Stimulated activated CD4-positive, alpha-beta T cell treated with anti-CD3 and anti-CD28 coated beads, TNF-alpha, amount 100 ng/mL, for 24 hours (primary cell): Measurements from ENCODE around the gene STK24.
A peak's percentile ranks its signal among the peaks of the same experiment; 100 is the strongest.

Experiments
- DNase-seq, 3 experiments: peaks; one replicate each; pipeline ENCODE4 v3.0.0-alpha.2; 2020; ENCODE audit warnings: low read depth in 3 of 3

STK24 gene

DNA sequence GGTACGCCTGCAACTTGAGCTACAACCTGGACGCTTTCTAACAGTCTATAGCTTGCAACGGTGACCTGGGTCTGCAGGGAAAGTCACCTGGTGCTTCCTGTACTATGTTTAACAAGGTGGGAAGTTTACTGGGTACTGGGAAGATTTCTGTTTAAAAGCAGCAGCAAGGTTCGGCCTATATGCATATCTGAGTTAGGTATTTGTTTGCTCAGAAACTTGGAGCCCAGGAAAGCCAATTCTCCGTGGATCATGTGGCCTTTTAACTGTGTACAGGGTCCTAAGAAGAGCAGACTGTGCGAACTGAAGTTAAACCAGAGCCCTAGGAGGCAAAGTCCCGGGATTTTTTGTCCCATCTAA is 103.1 kb downstream of the STK24 start:
- DNase-seq, result no peak

DNA sequence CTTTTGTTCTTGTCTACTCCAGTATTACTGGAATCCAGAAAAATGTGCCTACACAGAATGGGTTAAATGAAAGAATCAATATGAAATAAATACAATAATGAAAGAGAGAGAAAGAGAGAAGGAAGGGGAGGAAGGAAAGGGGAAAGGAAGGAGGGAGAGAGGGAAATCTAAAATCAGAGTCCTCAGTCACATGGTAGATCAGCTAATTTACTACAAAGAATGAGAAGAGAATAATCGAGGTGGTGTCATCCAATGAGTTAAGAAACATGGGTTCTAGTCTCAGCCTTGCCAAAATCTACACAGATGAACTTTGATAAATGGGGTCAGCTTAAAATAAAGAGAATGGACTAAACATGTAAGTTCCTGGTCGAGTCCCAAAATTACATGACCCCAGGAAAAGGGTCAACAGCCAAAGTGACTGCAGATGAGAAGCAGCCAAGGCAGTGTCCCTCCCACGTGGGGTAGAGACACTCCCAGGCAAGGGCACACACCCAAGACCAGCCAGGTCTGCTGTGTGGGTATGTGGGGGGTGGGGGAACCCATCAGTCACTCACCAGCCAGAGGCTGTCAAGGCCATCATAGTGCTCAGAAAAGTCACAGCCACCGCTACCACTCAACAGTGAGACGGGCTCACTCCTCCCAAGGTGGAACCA is 103.6 kb downstream of the STK24 start:
- no peak for DNase-seq

DNA sequence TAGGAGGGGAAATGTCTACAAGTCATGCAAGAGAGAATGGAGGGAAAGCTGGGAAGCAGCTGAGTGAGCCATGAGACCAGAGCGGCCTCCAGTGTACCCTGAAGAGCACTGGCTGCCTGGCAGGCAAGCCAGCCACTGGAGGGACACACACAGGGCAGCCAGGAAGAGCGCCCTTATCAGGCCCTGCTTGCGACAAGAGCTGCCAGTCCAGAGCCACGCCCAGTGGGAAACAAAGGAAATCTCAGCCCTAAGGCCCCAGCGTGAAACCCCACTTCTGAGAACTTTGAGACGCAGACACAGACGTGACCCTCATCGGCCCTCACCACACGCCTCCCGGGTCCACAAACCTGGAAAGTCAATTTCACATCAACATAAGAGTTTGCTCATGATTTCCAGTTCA is 105.0 kb downstream of the STK24 start:
- DNase-seq, result no peak

DNA sequence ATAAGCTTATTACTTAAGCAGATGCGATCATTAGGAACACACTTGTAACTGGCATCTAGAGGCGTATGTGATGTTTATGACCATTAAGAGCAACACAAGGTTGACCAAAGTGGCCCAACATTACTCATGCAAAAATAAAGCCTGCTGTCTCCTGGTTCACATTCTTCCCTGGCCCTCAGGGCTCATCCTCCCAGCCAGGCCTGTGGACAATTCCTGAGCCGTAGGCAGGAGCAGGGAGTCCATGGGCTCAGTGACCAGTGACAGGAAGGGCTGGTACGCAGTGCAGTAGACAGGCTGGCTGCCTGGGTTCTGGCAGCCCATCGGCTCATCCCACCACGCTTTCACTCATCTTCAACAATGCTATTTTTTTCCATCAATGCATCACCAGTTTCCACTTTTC is 106.0 kb downstream of the STK24 start:
- no peak for DNase-seq

DNA sequence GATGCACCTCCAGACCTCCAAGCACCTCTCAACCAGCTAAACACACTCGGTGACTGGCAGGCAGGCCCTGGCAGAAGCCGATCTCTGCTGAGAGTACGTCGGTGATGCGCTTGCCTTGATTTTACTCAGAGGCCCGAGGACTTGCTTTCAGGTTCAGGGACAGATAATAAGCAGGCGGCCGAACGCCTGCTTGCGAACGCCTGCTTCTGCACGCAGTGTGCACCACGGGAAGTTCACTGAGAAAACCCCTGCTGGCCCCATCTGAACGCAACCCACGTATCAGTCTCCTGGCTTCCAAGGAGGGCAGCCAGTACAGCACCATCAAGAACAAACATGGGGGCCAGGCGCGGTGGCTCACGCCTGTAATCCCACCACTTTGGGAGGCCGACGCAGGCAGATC is 108.0 kb downstream of the STK24 start:
- no peak for DNase-seq

DNA sequence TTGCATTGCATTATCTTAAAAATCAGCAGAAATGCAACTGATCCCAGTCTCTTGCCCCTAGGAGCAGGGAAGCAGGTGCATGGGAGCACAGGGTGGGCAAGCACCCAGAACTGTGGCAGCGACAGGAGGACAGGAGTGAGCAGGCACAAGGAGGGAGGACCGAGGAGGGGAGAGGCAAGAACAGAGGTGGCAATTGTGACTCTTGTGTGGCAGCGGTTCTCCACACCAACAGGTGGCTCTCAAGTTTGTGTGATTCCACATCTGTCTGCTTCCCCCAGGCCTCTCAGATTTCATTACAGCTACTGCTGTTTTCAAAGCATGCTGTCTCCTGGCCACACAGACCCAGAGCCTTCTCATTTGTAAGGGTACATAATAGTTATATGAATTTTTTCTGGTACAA is 108.5 kb downstream of the STK24 start:
- DNase-seq, result no peak

DNA sequence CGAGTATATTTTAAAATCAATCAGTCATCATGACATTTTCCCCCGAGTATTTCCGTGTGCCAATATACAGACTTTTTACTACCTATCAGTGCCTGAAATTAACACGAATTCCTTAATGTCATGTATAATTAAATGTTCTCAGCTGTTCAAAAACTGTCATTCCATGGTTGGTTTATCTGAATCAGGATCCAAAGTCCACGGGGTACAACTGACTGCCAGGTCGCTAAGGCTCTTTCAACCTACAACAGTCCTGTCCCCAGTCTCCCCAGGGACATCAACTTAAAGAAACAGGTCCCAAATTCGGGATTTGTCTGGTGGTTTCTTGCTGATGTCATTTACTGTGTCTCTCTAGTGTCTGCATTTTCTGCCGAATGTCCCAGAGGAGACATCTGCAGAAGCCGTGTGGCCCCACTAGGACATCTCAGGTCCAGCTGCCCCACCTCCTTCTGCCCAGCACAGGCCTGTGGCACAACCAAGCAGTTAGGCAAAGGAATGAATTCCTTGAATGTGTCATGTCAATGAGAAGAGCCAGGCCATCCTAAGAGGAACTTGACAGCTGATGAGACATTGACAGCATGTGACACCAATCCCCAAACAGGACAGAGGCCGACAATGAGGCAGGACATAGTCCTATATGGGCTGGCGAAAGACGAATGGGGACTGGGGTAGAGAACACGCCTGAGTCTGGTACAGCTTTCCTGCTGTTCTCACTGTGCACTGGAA is 109.5 kb downstream of the STK24 start:
- DNase-seq, result no peak

DNA sequence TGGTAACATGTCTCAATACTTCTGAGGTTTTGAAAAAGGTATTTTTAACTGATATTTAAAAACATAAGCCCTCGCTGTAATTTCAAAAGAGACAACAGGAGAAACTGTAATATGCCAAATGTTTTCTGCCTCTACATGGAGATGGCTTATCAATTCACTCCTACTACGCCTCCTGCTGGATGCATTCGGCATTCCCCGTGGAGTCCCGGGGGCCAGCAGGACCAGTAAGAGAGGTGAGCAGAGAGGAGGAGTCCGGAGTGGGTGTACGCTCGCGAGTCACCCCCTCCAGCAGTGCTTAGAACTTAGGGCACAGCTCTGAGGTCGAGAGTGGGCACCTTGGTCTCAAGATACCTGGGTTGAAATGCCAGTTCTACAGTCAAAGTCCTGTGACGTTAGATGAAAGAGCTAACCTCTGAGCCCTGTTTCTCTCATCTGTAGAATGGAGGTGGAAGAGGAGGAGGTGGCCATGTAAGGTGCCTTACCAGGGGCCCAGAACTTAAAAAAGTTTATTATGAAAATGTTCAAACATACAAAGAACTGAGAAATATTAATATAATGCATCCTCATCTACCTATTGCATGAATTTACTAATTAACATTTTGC is 110.2 kb downstream of the STK24 start:
- DNase-seq, result peak in 2 of 3 experiments; percentile 32 to 51

DNA sequence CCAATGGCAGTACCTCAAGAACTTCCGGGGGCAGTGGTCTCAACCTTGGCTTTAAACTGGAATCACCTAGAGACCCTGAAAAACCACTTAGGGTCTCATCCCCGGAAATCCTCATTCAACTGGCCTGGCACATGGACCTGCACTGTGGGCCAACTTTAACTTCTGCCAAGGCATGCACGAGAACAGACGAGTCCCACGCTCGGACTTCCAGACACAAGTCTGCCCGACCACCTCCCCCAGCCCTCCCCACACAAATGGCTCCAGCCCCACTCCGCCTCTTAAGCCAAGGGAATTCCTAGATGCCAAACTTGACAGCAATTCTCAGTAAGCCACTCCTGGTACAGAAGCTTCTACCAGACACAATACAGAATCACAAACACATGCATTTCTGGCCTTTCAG is 114.0 kb downstream of the STK24 start:
- no peak for DNase-seq

DNA sequence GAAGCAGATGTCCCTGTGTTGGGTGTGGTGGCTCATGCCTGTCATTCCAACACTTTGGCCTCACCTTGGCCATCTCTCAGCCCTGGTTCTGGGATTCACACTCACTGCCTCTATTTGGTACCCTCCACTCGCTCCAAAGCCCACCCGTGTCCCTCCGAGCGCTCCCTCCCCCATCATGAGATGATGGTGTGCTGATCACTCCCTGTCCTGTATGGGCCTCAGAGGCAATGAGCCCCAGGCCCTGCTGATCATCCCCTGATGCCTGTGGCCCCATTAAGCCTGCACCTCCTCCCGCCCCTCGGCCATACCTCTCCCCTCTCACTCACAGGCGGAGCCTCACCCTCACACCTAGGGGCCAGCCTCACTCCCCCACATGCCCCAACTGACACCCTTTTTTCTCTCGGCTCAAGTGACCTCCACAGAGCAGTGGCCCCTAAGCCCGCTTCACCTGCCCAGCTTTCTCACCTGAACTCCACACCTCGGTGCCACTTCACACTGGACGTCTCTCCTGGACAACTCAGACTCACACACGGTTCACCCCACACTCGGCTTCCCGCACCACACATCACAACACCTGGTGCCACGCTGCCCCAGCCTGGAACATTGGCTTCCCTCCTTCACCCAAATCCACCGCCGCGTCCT is 114.5 kb downstream of the STK24 start:
- DNase-seq, result no peak

DNA sequence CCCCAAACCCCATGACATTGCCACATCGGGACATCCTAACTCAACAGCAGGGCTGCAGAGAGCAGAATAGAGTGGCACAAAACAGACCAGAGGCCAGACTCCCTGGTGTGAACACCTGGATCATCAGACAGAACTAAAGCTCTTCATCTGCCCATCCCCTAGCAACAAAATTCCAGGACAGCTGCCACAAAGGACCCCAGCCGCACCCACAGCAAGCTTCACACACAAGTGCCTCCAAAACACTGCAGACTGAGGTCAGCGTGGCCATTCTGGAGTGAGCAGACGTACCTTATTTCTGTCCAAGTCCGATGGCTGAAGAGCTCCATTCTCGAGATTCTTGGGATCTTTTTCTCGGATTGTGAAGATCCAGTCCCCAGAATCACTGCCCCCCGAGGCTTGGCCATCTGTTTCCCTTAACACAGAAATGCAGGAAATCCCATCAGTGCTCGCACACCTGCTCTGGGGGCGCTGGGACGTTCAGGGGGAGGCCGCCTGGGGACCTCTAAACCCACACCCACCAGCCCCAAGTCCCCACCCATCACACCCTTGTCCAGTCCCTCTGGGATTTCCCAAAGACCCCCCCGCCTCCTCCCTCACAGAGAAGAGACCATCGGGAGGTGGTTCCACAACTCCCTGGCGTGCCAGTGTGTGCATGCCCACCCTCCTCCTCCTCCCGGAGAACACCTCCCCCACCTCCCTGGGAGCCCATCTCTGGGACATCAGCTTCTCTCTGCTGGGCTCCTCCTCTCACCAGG is 115.2 kb downstream of the STK24 start:
- no peak for DNase-seq

DNA sequence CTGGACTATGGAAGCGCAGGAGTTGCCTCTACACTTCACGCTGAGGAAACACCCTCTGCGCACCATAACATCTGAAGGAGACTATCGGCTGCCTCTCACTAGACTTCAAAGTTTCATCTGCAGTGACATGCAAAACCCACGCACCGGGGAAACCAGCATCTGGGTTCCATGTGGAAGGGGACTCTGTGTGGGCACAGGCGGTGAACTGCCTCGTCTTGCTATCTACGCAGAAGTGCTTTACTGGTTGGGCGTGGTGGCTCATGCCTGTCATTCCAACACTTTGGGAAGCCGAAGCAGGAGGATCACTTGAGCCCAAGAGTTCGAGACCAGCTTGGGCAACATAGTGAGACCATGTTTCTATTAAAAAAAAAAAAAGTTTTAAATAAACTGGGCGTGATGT is 116.4 kb downstream of the STK24 start:
- DNase-seq, result no peak

DNA sequence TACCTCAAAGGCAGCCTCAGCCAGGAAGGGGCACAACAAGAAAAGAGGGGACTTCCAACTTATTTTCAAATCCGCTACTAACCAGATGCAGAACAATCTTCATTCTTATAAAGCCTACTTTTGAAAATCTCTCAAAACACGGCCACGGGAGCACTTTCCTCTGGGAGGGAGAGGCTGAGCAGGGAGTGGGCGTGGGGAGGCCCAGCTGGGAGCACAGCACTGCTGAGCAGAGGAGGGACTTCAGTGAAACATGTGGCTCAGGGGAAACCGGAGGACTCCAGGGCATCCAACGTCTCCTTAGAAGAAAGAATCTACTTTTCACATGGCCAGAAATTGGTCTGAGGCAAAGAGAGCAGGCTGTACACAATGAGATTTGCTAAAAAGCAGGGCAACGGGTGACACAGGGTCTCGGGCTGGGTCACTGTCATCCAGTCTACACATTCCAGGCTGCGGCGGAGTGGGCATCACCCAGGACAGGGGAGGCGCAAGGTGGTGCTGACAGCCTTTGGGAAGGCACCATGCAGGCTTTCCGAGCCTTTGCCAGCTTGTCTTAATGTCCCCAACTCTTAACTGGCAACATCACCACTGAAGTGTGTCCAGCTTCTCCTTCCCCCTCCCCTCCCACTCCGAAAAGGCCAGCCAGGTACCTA is 117.1 kb downstream of the STK24 start:
- DNase-seq, result no peak

DNA sequence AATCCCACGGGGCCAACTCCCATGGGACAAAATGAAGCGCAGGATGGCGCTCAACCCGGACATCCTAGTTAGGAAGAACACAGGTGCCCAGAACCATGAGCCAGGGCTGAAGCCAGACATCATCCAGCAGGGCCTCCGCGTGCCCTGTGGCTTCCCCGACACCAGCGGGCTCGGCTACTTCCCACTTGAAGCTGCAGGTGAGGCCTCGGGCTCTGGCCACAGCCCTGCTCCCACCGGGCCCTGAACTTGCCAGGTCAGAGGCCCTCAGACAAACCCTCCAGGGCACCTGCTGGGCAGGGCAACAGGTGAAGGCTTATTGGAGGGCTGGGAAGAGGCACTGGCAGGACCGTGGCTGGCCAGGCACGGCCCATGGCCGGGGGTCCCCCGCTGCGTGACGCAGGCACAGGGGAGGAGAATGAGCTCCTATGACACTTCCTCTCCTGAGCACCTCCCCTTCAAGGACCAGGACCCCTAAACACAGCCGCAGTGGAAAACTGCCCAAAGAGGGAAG is 117.7 kb downstream of the STK24 start:
- no peak for DNase-seq

DNA sequence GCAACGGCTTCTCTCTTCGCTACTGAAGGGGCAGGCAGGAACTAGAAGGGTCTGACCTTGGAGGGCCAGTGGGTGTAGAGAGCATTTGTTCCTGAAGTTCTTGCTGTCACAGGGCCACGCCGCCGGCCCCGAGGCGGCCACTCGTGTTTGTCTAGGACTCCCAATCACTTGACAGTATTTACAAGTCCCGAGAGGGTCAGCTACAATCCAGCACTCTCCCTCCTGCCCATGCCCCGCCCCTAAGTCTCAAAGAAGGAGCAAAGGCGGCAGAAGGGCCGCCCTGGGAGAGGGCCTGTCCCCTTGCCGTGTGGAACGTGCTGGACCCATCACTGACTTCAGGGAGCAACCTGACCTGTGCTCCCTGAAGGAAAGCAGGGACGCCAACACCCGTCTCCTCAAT is 118.5 kb downstream of the STK24 start:
- DNase-seq, result no peak

DNA sequence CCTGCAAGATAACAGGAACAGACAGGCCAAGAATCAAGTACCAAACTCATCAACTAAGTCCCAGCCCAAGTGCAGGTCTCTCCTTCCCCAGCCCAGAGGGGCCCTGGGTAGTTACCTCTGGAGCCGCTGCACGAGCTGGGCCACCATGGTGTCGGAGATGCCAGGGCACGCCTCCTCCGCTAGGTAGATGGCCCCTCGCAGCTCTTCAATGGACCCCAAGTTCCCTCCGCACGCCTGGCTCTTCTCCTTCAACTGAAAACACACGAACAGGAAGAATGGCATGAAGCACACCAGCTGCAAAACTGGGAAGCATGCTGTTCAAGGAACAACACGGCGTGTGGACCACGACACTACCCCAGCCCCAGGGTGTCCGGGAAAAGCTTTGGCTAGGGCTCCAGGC is 119.9 kb downstream of the STK24 start:
- no peak for DNase-seq

DNA sequence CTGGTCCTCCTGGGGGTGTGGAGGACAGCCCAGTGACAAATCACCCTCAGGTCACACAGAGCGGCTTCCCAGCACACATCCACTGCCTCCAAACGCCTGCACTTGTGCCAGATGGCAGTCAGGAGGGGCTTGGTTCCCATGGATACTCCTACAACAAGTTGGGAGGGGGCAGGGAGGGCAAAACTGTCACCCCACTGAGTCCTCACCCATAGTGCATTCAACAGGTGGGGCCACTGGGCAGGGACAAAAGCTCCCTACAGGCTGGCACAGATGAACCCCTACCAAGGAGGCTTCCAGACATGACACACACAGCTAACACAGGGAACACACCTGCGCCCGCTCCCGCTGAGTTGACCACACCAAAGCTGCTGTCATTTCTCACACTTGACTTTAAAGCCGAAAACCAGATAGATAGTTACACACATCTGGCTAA is 120.5 kb downstream of the STK24 start:
- no peak for DNase-seq

DNA sequence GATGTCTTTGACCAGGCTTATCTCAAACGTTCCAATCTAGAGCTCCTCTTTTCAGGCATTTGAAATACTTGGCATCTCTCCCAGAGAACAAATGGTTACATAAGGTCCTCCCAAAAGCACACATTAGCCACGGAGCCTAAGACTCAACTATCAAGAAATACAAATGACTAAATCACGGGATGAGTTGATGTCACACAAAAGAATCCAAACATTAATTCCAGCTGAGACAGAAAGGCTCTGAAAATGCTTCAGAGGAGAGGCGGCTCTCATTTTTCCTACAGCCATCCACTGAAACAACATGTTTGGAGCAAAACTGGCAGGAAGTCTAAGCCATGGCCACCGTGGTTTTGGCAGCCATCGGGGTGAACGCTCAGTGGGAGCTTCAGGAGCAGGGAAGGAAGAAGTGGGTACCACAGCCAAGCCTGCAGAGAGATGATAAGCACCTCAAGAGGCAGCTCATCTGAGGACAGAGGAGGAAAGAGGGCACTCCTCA is 122.5 kb downstream of the STK24 start:
- DNase-seq, result no peak

DNA sequence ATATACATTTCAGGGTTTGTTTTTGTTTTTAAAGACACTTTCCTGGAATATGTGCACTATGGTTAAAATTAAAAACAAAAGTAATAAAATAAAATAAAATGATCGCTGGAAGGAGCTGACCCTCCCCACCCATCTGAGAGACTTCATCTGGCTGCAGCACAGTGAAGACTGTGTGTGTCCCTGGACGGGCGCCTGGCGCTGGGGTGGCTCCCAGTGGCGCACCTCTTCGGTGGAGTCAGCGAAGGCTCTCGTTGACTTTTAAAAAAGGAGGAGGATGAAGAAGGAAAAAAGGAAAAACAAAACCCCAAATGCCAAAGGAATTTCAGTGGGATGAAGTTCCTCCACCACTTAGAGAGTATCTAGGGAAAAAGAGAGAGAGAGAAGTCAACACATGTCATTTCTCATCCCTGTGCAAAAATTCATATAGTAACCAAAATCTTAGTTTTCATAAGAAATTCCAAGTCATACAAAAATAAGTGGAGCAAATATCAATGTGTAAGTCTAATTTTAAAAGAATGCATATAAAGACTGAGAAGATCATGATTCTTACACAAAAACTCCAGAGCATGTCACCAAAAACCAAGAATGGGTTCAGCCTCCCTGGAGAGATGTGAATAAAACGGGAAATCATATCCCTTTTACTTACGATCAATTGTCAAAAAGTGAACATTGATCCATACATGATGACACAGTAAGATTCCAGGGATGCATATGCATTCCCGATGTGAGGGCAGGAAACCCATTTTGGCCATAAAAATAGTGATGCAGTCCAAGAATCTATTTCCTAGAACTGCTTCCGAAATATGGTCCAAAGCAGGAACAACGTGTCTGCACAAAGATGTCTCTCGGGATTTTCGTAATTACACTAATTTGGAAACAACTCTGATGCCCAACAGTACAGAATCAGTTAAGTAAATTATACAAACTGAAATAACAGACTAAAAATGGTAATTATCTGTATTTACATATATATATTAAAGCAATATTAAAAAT is 123.8 kb downstream of the STK24 start:
- DNase-seq, result no peak
